ENCODE data around the gene AKAP12. TPM values are rescaled to one million over a fixed set of nuclear protein-coding genes. Genes with fewer than 3 reads are reported as not detected.

Gene AKAP12
- total RNA-seq, 2 donors from 2014 or later: 102 to 167 TPM

GRCh38 chr6:151372164-151372563, 132.4 kb downstream of the AKAP12 start:
- DNase-seq (ENCODE audit: low spot score) (no peak), ATAC-seq (ENCODE audit: insufficient number of reproducible peaks, low FRiP score, low read depth) (no peak)
- no peak overlapping the region for H3K4me3 ChIP-seq
- no peaks in the 10 kb centered on the region for H3K27me3 ChIP-seq (replicated peaks; ENCODE audit: insufficient read depth)
- H3K36me3 ChIP-seq: peaks cover 10% of the 10 kb centered on the region
- no peak overlapping the region for H3K27ac ChIP-seq
- no peaks in the 10 kb centered on the region for H3K9me3 ChIP-seq
- H3K4me1 ChIP-seq (ENCODE audit: control insufficient read depth in 1 of 2, low read depth in 2 of 2): peaks cover 4 to 6% of the 10 kb centered on the region in 2 donors
- no peak for TF ChIP-seq CTCF (IDR thresholded peaks at IDR 0.05)

GRCh38 chr6:151374036-151374683, 134.4 kb downstream of the AKAP12 start:
- no peaks in the 10 kb centered on the region for H3K27me3 ChIP-seq (replicated peaks; ENCODE audit: insufficient read depth)
- DNase-seq (ENCODE audit: low spot score): no peak
- no peak overlapping the region for H3K27ac ChIP-seq
- peaks cover 4 to 6% of the 10 kb centered on the region in 2 donors for H3K4me1 ChIP-seq (ENCODE audit: control insufficient read depth in 1 of 2, low read depth in 2 of 2)
- no peak for TF ChIP-seq CTCF (IDR thresholded peaks at IDR 0.05)
- peaks cover 10% of the 10 kb centered on the region for H3K36me3 ChIP-seq
- ATAC-seq (ENCODE audit: insufficient number of reproducible peaks, low FRiP score, low read depth): no peak
- no peak overlapping the region for H3K4me3 ChIP-seq
- H3K9me3 ChIP-seq: no peaks in the 10 kb centered on the region

- Histone ChIP-seq H3K9me3 (no peaks in the 10 kb centered on the region), H3K4me3 (no peak overlapping the region), H3K4me1 (ENCODE audit: control insufficient read depth in 1 of 2, low read depth in 2 of 2) (peaks cover 4 to 6% of the 10 kb centered on the region in 2 donors), H3K36me3 (peaks cover 4% of the 10 kb centered on the region), H3K27ac (no peak overlapping the region), H3K27me3 (replicated peaks; ENCODE audit: insufficient read depth) (no peaks in the 10 kb centered on the region)
- no peak for DNase-seq (ENCODE audit: low spot score)
- no peak for TF ChIP-seq CTCF (IDR thresholded peaks at IDR 0.05)
- no peak for ATAC-seq (ENCODE audit: insufficient number of reproducible peaks, low FRiP score, low read depth)
Observed at GRCh38 chr6:151375833-151376232, 136.1 kb downstream of the AKAP12 start.

GRCh38 chr6:151376440-151376839, 136.7 kb downstream of the AKAP12 start:
- no peak for ATAC-seq (ENCODE audit: insufficient number of reproducible peaks, low FRiP score, low read depth)
- no peak for DNase-seq (ENCODE audit: low spot score)
- no peaks in the 10 kb centered on the region for H3K27me3 ChIP-seq (replicated peaks; ENCODE audit: insufficient read depth)
- H3K4me3 ChIP-seq: no peak overlapping the region
- H3K27ac ChIP-seq: no peak overlapping the region
- peaks cover 4 to 6% of the 10 kb centered on the region in 2 donors for H3K4me1 ChIP-seq (ENCODE audit: control insufficient read depth in 1 of 2, low read depth in 2 of 2)
- H3K36me3 ChIP-seq: no peaks in the 10 kb centered on the region
- TF ChIP-seq CTCF (IDR thresholded peaks at IDR 0.05): no peak
- H3K9me3 ChIP-seq: no peaks in the 10 kb centered on the region

- no peaks in the 10 kb centered on the region for H3K9me3 ChIP-seq
- H3K27me3 ChIP-seq (replicated peaks; ENCODE audit: insufficient read depth): no peaks in the 10 kb centered on the region
- no peaks in the 10 kb centered on the region for H3K36me3 ChIP-seq
- H3K4me3 ChIP-seq: no peak overlapping the region
- TF ChIP-seq CTCF (IDR thresholded peaks at IDR 0.05): no peak
- no peak for DNase-seq (ENCODE audit: low spot score)
- peaks cover 4 to 6% of the 10 kb centered on the region in 2 donors for H3K4me1 ChIP-seq (ENCODE audit: control insufficient read depth in 1 of 2, low read depth in 2 of 2)
- ATAC-seq (ENCODE audit: insufficient number of reproducible peaks, low FRiP score, low read depth): no peak
- no peak overlapping the region for H3K27ac ChIP-seq
Observed at GRCh38 chr6:151377095-151377494, 137.3 kb downstream of the AKAP12 start.

All from thoracic aorta (tissue), 2 donors.